ENCODE results near the gene BABAM2.

Gene BABAM2

GRCh38 chr2:28312307-28313219 lies 422.0 kb downstream of the BABAM2 start:
- DNase-seq (ENCODE audit: low read depth in 3 of 3) = no peak

GRCh38 chr2:28313220-28313784 lies 422.8 kb downstream of the BABAM2 start:
- no peak for DNase-seq (ENCODE audit: low read depth in 3 of 3)

GRCh38 chr2:28314968-28315367 lies 424.4 kb downstream of the BABAM2 start:
- DNase-seq (ENCODE audit: low read depth in 3 of 3) = no peak

- DNase-seq (ENCODE audit: low read depth in 3 of 3) = no peak
Measured at GRCh38 chr2:28316546-28317335, 426.2 kb downstream of the BABAM2 start.

- no peak for DNase-seq (ENCODE audit: low read depth in 3 of 3)
Measured at GRCh38 chr2:28317390-28317789, 426.9 kb downstream of the BABAM2 start.

GRCh38 chr2:28318023-28318422 lies 427.5 kb downstream of the BABAM2 start:
- no peak for DNase-seq (ENCODE audit: low read depth in 3 of 3)

- no peak for DNase-seq (ENCODE audit: low read depth in 3 of 3)
Measured at GRCh38 chr2:28318462-28319117, 428.1 kb downstream of the BABAM2 start.

- no peak for DNase-seq (ENCODE audit: low read depth in 3 of 3)
Measured at GRCh38 chr2:28319118-28320008, 428.8 kb downstream of the BABAM2 start.

- no peak for DNase-seq (ENCODE audit: low read depth in 3 of 3)
Measured at GRCh38 chr2:28320009-28320365, 429.5 kb downstream of the BABAM2 start.

- DNase-seq (ENCODE audit: low read depth in 3 of 3) = no peak
Measured at GRCh38 chr2:28320371-28320770, 429.8 kb downstream of the BABAM2 start.

GRCh38 chr2:28321426-28321825 lies 430.9 kb downstream of the BABAM2 start:
- DNase-seq (ENCODE audit: low read depth in 3 of 3) = no peak

- DNase-seq (ENCODE audit: low read depth in 3 of 3) = no peak
Measured at GRCh38 chr2:28322051-28322450, 431.5 kb downstream of the BABAM2 start.

- no peak for DNase-seq (ENCODE audit: low read depth in 3 of 3)
Measured at GRCh38 chr2:28322456-28322855, 431.9 kb downstream of the BABAM2 start.

GRCh38 chr2:28322981-28323396 lies 432.5 kb downstream of the BABAM2 start:
- no peak for DNase-seq (ENCODE audit: low read depth in 3 of 3)

GRCh38 chr2:28325173-28325566 lies 434.6 kb downstream of the BABAM2 start:
- no peak for DNase-seq (ENCODE audit: low read depth in 3 of 3)

GRCh38 chr2:28325567-28326468 lies 435.3 kb downstream of the BABAM2 start:
- peak in 1 of 3 experiments; percentile 11 for DNase-seq (ENCODE audit: low read depth in 3 of 3)

- DNase-seq (ENCODE audit: low read depth in 3 of 3) = no peak
Measured at GRCh38 chr2:28326469-28326805, 435.9 kb downstream of the BABAM2 start.

GRCh38 chr2:28326881-28327505 lies 436.5 kb downstream of the BABAM2 start:
- no peak for DNase-seq (ENCODE audit: low read depth in 3 of 3)

- no peak for DNase-seq (ENCODE audit: low read depth in 3 of 3)
Measured at GRCh38 chr2:28327581-28327955, 437.0 kb downstream of the BABAM2 start.
